HG02870 (cell line): ENCODE data around the gene MSI2.

Experiments
- ATAC-seq: cut with Tn5 transposase; IDR thresholded peaks from one replicate; pipeline ENCODE4 v1.9.1; 2021; ENCODE audit warnings: mild to moderate bottlenecking, moderate library complexity; ENCODE audit not compliant: unreplicated experiment

Gene MSI2

GRCh38 chr17:57582881-57583756 lies 326.8 kb downstream of the MSI2 start:
- no peak for ATAC-seq

GRCh38 chr17:57584050-57584551 lies 327.8 kb downstream of the MSI2 start:
- no peak for ATAC-seq

GRCh38 chr17:57585341-57586195 lies 329.2 kb downstream of the MSI2 start:
- no peak for ATAC-seq

- ATAC-seq = no peak
Measured at GRCh38 chr17:57586196-57586740, 329.9 kb downstream of the MSI2 start.

GRCh38 chr17:57586742-57587141 lies 330.4 kb downstream of the MSI2 start:
- no peak for ATAC-seq

- no peak for ATAC-seq
Measured at GRCh38 chr17:57587193-57587969, 331.1 kb downstream of the MSI2 start.

GRCh38 chr17:57588086-57588485 lies 331.8 kb downstream of the MSI2 start:
- ATAC-seq = no peak

GRCh38 chr17:57589151-57590034 lies 333.1 kb downstream of the MSI2 start:
- ATAC-seq = no peak

- no peak for ATAC-seq
Measured at GRCh38 chr17:57593739-57594462, 337.6 kb downstream of the MSI2 start.

GRCh38 chr17:57594767-57595166 lies 338.4 kb downstream of the MSI2 start:
- no peak for ATAC-seq

- ATAC-seq = no peak
Measured at GRCh38 chr17:57595426-57595825, 339.1 kb downstream of the MSI2 start.

- ATAC-seq = no peak
Measured at GRCh38 chr17:57595947-57596695, 339.8 kb downstream of the MSI2 start.

- ATAC-seq = no peak
Measured at GRCh38 chr17:57597101-57597500, 340.8 kb downstream of the MSI2 start.

GRCh38 chr17:57597531-57598453 lies 341.5 kb downstream of the MSI2 start:
- no peak for ATAC-seq

- no peak for ATAC-seq
Measured at GRCh38 chr17:57599271-57600045, 343.1 kb downstream of the MSI2 start.

GRCh38 chr17:57600074-57600473 lies 343.8 kb downstream of the MSI2 start:
- no peak for ATAC-seq
